Measurements from ENCODE around the gene CCDC33.

CCDC33 gene

GRCh38 chr15:74315626-74316025 lies 79.5 kb downstream of the CCDC33 start:
- DNase-seq, result no peak

- DNase-seq, result no peak
Measured at GRCh38 chr15:74316141-74316540, 80.0 kb downstream of the CCDC33 start.

GRCh38 chr15:74317820-74318375 lies 81.8 kb downstream of the CCDC33 start:
- DNase-seq, result no peak

- DNase-seq, result no peak
Measured at GRCh38 chr15:74318376-74319137, 82.4 kb downstream of the CCDC33 start.

- no peak for DNase-seq
Measured at GRCh38 chr15:74319138-74319460, 83.0 kb downstream of the CCDC33 start.

- DNase-seq, result no peak
Measured at GRCh38 chr15:74319596-74320351, 83.6 kb downstream of the CCDC33 start.

- peak in 5 of 14 donors; percentile 1 to 27 (median 5) for DNase-seq
Measured at GRCh38 chr15:74320352-74321247, 84.5 kb downstream of the CCDC33 start.

GRCh38 chr15:74322558-74323180 lies 86.5 kb downstream of the CCDC33 start:
- DNase-seq, result peak in 7 of 14 donors; percentile 4 to 48 (median 32)

GRCh38 chr15:74324714-74325113 lies 88.6 kb downstream of the CCDC33 start:
- DNase-seq, result no peak

- no peak for DNase-seq
Measured at GRCh38 chr15:74326746-74327145, 90.6 kb downstream of the CCDC33 start.

GRCh38 chr15:74327756-74328155 lies 91.6 kb downstream of the CCDC33 start:
- DNase-seq, result peak in 1 of 14 donors; percentile 39

- peak in 1 of 14 donors; percentile 79 for DNase-seq
Measured at GRCh38 chr15:74328331-74329056, 92.4 kb downstream of the CCDC33 start.

GRCh38 chr15:74330861-74331408 lies 94.8 kb downstream of the CCDC33 start:
- no peak for DNase-seq

GRCh38 chr15:74332011-74332410 lies 95.9 kb downstream of the CCDC33 start:
- DNase-seq, result no peak

- no peak for DNase-seq
Measured at GRCh38 chr15:74332611-74333010, 96.5 kb downstream of the CCDC33 start.

GRCh38 chr15:74333093-74333492 lies 97.0 kb downstream of the CCDC33 start:
- DNase-seq, result no peak

- no peak for DNase-seq
Measured at GRCh38 chr15:74333662-74334061, 97.5 kb downstream of the CCDC33 start.

GRCh38 chr15:74334127-74334526 lies 98.0 kb downstream of the CCDC33 start:
- no peak for DNase-seq

- DNase-seq, result no peak
Measured at GRCh38 chr15:74335396-74335795, 99.3 kb downstream of the CCDC33 start.

- DNase-seq, result no peak
Measured at GRCh38 chr15:74336061-74337005, 100.2 kb downstream of the CCDC33 start.

Measured in C1 segment of cervical spinal cord (tissue), 14 donors.